ENCODE measurements around the gene MUC16. TPM values are rescaled to one million over a fixed set of nuclear protein-coding genes. Genes with fewer than 3 reads are reported as not detected.

Gene MUC16
- total RNA-seq, 6 experiments from 2014 or later: not detected

- H3K36me3 Mint-ChIP-seq (ENCODE audit: low read depth): no peaks in the 10 kb centered on the region; the same call in none of the 2 replicates
- H3K4me3 Mint-ChIP-seq: no peak overlapping the region
- H3K27me3 Mint-ChIP-seq (ENCODE audit: insufficient read depth): no peaks in the 10 kb centered on the region
- no peak for DNase-seq
- no peak overlapping the region for H3K27ac Mint-ChIP-seq
- H3K4me1 Mint-ChIP-seq (ENCODE audit: low read depth): no peaks in the 10 kb centered on the region
- peaks cover 34% of the 10 kb centered on the region for H3K9me3 Mint-ChIP-seq
- no peak for TF ChIP-seq CTCF (IDR thresholded peaks at IDR 0.05)
Measured at GRCh38 chr19:8973501-8974091, 36.6 kb downstream of the MUC16 start.

DNA sequence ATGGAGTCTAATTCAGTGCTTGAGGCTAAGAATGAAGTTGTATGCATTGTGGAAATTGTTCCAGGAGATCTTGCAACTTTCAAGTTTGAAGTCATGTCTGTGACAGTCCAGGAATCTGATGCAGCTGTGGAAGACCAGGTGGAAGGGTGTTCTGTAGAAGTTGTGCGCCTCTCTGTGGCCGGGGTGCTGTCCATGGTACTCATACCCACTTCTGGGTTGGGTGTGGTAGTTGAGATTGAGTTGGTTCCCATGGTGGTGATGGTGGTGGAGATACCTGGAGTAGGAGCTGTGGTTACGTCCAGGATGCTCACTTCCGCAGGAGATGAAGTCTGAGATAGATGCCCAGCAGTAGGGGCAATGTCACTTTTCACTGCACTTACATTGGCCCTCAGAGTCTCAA lies 44.3 kb downstream of the MUC16 start:
- Mint-ChIP-seq H3K27me3 (ENCODE audit: insufficient read depth) (peaks cover 2% of the 10 kb centered on the region; the same call in 1 of the 2 replicates), H3K4me3 (no peak overlapping the region), H3K9me3 (peaks cover 33% of the 10 kb centered on the region), H3K36me3 (ENCODE audit: low read depth) (peaks cover 4% of the 10 kb centered on the region; the same call in 1 of the 2 replicates), H3K4me1 (ENCODE audit: low read depth) (no peaks in the 10 kb centered on the region), H3K27ac (no peak overlapping the region)
- TF ChIP-seq CTCF (IDR thresholded peaks at IDR 0.05): no peak
- DNase-seq: no peak

Other genes starting within 250 kb of the MUC16 start
- gene ZNF558, start 178.1 kb downstream of the MUC16 start, total RNA-seq (2021; fragmentation: NEBNext Ultra II Directional; extraction: Animal tissue kit (Norgen Biotek cat#: 25700)): 10 to 100 TPM in 3 of 6 experiments, 1 to 10 TPM in 3; 9.5 to 11.8 (median 10.1) TPM
- gene MBD3L1, start 178.0 kb downstream of the MUC16 start, total RNA-seq (2021; fragmentation: NEBNext Ultra II Directional; extraction: Animal tissue kit (Norgen Biotek cat#: 25700)): not detected
- gene OR1M1, start 76.7 kb upstream of the MUC16 start, total RNA-seq (2021; fragmentation: NEBNext Ultra II Directional; extraction: Animal tissue kit (Norgen Biotek cat#: 25700)): not detected
- gene OR7G2, start 97.1 kb upstream of the MUC16 start, total RNA-seq (2021; fragmentation: NEBNext Ultra II Directional; extraction: Animal tissue kit (Norgen Biotek cat#: 25700)): not detected
- not detected for gene OR7G1, start 105.4 kb upstream of the MUC16 start, total RNA-seq (2021; fragmentation: NEBNext Ultra II Directional; extraction: Animal tissue kit (Norgen Biotek cat#: 25700))
- gene OR7G3, start 116.5 kb upstream of the MUC16 start, total RNA-seq (2021; fragmentation: NEBNext Ultra II Directional; extraction: Animal tissue kit (Norgen Biotek cat#: 25700)): not detected
- gene ZNF317, start 130.0 kb upstream of the MUC16 start, total RNA-seq (2021; fragmentation: NEBNext Ultra II Directional; extraction: Animal tissue kit (Norgen Biotek cat#: 25700)): 10 to 100 TPM; 17.1 to 21.8 (median 20.5) TPM
- not detected for gene OR7D2, start 168.6 kb upstream of the MUC16 start, total RNA-seq (2021; fragmentation: NEBNext Ultra II Directional; extraction: Animal tissue kit (Norgen Biotek cat#: 25700))
- gene OR7D4, start 209.2 kb upstream of the MUC16 start, total RNA-seq (2021; fragmentation: NEBNext Ultra II Directional; extraction: Animal tissue kit (Norgen Biotek cat#: 25700)): not detected
- not detected for gene OR7E24, start 240.5 kb upstream of the MUC16 start, total RNA-seq (2021; fragmentation: NEBNext Ultra II Directional; extraction: Animal tissue kit (Norgen Biotek cat#: 25700))